ENCODE data around the gene LRRN3.

DNA sequence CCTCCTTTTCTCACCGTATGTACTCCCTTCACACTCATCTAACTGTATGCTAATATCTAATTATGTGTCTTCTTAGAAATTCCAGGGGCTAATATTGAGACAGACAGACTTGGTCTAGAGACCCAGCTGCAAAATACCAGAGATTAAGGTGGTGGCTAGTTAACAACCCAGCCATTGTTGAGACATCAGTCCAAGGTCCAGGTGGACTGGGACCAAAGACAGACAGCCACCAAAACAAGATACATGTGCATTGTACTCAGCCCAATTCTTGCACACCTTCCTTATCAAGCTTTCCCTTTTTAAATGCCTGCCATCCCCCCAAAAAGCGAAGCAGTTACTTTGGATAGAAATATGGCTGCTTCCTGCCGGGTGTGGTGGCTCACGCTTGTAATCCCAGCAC, 43.3 kb upstream of the LRRN3 start:
- TF ChIP-seq SIN3A (IDR thresholded peaks at IDR 0.05; ENCODE audit: borderline replicate concordance, insufficient read depth, low read length) (no peak), POLR2AphosphoS5 (IDR thresholded peaks at IDR 0.05; ENCODE audit: low read depth, low read length) (no peak), REST (IDR thresholded peaks at IDR 0.05; ENCODE audit: insufficient read depth in 1 of 2, low read depth in 2 of 2, low read length in 2 of 2) (no peak)
